ENCODE results near the gene BAG3.

Gene BAG3

DNA sequence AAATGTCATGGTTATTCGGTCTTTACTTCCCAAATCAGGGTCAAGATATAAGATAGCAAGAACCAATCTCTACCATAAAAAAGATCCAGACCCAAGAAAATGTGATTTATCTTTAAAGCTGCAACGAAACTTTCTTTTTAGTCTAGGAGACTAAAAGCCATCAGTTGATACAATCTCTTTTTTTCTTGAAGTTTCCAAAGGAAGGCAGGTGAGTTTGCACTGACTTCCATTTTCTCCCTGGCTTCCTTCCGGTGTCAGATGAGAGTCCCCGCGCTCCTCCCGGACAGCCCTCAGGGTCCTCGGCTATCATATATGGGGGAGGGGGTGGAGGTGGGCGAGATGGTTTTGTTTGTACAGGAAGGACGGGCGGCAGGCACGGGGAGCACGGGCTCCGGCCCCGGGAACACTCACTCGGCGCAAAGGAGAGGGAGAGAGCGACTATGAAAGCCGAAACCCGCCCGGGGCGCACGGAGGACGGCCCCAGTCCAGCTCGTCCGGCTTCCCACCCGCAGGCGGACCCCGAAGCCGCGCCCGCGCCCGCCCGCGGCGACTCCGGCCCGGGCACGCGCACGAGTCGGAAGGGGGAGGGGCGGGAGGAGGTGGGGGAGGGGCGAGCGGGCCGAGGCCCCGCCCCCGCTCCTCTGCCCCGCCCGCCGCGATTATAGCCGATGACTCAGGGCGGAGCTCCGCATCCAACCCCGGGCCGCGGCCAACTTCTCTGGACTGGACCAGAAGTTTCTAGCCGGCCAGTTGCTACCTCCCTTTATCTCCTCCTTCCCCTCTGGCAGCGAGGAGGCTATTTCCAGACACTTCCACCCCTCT, at the start of gene BAG3:
Gene BAG3, plus strand, starts transcription at position 689 of the 822 bp plus-strand sequence. CDS start 296 bp downstream, outside the sequence.
- Histone ChIP-seq H3K27me3 (replicated peaks; ENCODE audit: control insufficient read depth, insufficient read depth, low read length) (no peaks in the 10 kb centered on the region), H3K4me3 (replicated peaks; ENCODE audit: low read depth, low read length) (peak within 1 kb of the TSS; percentile 64), H3K36me3 (ENCODE audit: control insufficient read depth, insufficient read depth, low read length) (no peaks in the 10 kb centered on the region; the same call in 1 of the 2 replicates)
- DNase-seq (ENCODE audit: extremely low read depth, insufficient read length): peak; percentile 86
- TF ChIP-seq, protein P1, sequence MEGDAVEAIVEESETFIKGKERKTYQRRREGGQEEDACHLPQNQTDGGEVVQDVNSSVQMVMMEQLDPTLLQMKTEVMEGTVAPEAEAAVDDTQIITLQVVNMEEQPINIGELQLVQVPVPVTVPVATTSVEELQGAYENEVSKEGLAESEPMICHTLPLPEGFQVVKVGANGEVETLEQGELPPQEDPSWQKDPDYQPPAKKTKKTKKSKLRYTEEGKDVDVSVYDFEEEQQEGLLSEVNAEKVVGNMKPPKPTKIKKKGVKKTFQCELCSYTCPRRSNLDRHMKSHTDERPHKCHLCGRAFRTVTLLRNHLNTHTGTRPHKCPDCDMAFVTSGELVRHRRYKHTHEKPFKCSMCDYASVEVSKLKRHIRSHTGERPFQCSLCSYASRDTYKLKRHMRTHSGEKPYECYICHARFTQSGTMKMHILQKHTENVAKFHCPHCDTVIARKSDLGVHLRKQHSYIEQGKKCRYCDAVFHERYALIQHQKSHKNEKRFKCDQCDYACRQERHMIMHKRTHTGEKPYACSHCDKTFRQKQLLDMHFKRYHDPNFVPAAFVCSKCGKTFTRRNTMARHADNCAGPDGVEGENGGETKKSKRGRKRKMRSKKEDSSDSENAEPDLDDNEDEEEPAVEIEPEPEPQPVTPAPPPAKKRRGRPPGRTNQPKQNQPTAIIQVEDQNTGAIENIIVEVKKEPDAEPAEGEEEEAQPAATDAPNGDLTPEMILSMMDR (IDR thresholded peaks at IDR 0.05; ENCODE audit: insufficient read depth, low read length, poor library complexity, severe bottlenecking): no peak

DNA sequence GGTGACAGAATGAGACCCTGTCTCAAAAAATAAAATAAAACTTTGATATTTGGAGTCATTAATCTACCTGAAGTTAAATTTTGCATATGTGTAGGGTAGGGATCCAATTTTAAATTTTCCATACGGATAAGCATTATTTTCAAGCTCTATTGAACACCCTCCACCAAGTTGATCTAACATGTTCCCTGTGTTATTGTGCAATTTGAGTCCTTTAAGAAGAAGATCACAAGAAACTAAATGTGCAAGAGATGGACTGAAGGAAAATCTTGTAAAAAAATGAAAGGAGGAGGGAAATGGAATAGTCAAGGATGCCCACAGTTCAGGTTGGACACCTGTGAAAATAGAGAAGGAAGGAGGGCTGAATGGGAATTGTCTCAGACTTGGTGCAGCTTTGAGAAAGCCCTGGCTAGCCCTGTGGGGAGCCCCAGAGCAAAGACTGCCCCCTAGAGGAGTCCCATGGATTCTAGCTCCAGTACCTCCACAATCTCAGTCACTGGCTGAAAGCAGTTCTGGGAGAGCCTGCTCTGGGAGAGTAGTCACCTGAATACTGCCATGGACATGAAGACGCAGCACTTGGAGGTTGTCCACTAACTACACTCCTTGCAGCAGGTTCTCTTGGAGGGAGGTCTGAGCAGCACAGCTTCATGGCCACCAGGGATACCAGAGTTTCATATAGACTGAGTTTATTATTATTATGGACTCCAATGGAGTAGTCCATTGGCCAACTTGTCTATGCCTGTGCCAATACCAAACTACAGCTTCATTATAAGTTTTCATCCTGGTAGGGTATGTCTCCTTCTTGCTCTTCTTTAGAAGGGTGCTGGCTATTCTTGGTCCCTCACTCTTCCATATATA, 48.7 kb upstream of the BAG3 start:
- Histone ChIP-seq H3K36me3 (ENCODE audit: control insufficient read depth, insufficient read depth, low read length) (no peaks in the 10 kb centered on the region), H3K27me3 (replicated peaks; ENCODE audit: control insufficient read depth, insufficient read depth, low read length) (no peaks in the 10 kb centered on the region), H3K4me3 (replicated peaks; ENCODE audit: low read depth, low read length) (no peak overlapping the region)
- TF ChIP-seq, protein P1 (IDR thresholded peaks at IDR 0.05; ENCODE audit: insufficient read depth, low read length, poor library complexity, severe bottlenecking): peak; percentile 82
- no peak for DNase-seq (ENCODE audit: extremely low read depth, insufficient read length)

DNA sequence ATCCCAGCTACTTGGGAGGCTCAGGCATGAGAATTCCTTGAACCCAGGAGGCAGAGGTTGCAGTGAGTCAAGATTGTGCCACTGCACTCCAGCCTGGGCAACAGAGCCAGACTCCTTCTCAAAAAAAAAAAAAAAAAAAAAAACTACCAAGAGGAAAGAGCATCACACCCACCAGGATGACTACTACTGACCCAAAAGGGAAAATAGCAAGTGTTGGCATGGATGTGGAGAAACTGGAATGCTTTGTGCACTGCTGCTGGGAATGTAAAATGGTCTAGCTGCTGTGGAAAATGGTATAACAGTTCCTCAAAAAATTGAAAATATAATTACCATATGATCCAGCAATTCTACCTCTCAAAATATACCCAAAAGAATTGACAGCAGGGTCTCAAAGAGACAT, 46.7 kb upstream of the BAG3 start:
- Histone ChIP-seq H3K4me3 (replicated peaks; ENCODE audit: low read depth, low read length) (no peak overlapping the region), H3K36me3 (ENCODE audit: control insufficient read depth, insufficient read depth, low read length) (no peaks in the 10 kb centered on the region), H3K27me3 (replicated peaks; ENCODE audit: control insufficient read depth, insufficient read depth, low read length) (no peaks in the 10 kb centered on the region)
- TF ChIP-seq, protein P1 (IDR thresholded peaks at IDR 0.05; ENCODE audit: insufficient read depth, low read length, poor library complexity, severe bottlenecking): no peak
- DNase-seq (ENCODE audit: extremely low read depth, insufficient read length): no peak

DNA sequence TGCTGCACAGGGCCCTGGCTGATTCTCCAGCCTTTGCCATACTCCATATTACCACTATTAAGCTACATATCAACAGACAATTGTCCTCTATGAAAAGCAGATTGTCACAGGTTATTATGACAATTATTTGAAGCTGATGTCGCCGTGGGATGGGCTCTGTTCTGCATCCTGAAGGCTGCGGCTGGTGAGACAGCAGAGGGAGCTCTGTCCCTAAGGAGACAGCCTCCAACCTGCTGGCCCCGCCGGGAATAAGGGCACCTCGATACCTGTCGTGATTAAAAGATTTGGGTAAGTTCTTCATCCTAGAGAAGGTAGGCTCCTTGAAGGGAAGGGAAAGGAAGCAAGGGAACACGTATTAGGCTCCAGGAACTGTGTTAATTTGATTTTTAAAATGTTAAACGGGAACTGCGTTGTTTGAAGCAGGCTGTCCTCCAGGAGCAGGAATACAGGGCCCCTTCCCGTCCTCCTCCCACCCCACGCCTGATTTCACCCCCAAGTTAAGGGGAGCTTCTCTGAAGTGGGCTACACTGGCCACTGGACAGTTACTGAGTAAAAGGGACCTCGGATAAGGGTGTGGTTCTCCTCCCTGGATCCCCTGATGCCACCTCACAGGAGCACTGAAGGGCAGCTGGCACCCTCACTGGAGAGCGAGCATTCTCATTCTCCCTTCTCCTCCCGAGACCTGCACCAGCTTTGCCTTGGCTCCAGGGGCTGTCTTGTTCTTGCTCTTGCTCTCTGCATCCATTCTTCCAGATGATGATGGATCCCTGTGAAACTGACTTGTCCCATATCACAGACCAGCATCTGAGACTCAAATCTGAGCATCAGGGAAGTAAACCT, 42.6 kb upstream of the BAG3 start:
- no peak for DNase-seq (ENCODE audit: extremely low read depth, insufficient read length)
- no peak overlapping the region for H3K4me3 ChIP-seq (replicated peaks; ENCODE audit: low read depth, low read length)
- TF ChIP-seq, protein P1 (IDR thresholded peaks at IDR 0.05; ENCODE audit: insufficient read depth, low read length, poor library complexity, severe bottlenecking): peak; percentile 70
- no peaks in the 10 kb centered on the region for H3K36me3 ChIP-seq (ENCODE audit: control insufficient read depth, insufficient read depth, low read length)
- no peaks in the 10 kb centered on the region for H3K27me3 ChIP-seq (replicated peaks; ENCODE audit: control insufficient read depth, insufficient read depth, low read length)

DNA sequence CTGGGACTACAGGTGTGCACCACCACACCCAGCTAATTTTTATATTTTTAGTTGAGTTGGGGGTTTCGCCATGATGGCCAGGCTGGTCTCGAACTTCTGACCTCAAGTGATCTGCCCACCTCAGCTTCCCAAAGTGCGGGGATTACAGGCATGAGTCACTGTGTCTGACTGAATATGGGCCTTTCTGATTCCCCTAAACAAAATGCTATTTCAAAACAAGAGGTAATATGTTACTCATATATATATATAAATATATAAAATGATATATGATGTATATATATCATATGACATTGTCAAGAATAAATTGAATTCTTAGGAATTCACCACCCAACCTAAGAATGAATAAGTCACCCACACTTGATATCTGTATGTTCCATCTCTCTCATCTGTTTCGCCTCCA, 41.7 kb upstream of the BAG3 start:
- DNase-seq (ENCODE audit: extremely low read depth, insufficient read length): no peak
- H3K27me3 ChIP-seq (replicated peaks; ENCODE audit: control insufficient read depth, insufficient read depth, low read length): no peaks in the 10 kb centered on the region
- TF ChIP-seq, protein P1 (IDR thresholded peaks at IDR 0.05; ENCODE audit: insufficient read depth, low read length, poor library complexity, severe bottlenecking): no peak
- H3K36me3 ChIP-seq (ENCODE audit: control insufficient read depth, insufficient read depth, low read length): no peaks in the 10 kb centered on the region
- H3K4me3 ChIP-seq (replicated peaks; ENCODE audit: low read depth, low read length): no peak overlapping the region

Data from GM06990 (cell line).